Epithelial cell of prostate (primary cell): ENCODE results near the gene TXNL4A.

Experiments used
- DNase-seq: peaks from one replicate; pipeline ENCODE4 v3.0.0-alpha.2; 2011; ENCODE audit warnings: low read depth, low spot score
- H3K27ac ChIP-seq: fragments of 450-650 bp; 2 replicates; pipeline ENCODE4 v1.5.1; 2017; ENCODE audit warnings: mild to moderate bottlenecking

TXNL4A gene

GRCh38 chr18:79923896-79924585 is 64.3 kb downstream of the TXNL4A start:
- no peak overlapping the region for H3K27ac ChIP-seq
- no peak for DNase-seq

DNA sequence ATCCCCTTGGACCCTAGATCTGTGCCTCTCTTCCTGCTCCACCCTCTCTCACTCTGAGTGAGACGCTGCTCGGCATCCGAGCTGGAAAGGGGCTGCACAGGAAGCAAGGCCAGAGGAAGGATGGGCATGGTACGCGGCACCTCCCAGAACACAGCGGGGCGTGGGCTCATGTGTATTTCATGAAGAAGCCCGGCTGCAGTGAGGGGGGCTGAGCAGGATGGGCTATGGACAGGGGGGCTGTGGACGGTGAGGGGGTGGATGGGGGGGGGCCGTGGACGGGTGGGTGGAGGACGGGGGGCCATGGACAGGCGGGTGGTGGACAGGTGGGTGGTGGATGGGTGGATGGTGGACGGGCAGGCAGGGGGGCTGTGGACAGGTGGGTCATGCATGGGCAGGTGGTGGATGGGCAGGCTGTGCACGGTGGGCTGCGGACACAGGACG is 65.4 kb downstream of the TXNL4A start:
- H3K27ac ChIP-seq, result no peak overlapping the region
- no peak for DNase-seq

DNA sequence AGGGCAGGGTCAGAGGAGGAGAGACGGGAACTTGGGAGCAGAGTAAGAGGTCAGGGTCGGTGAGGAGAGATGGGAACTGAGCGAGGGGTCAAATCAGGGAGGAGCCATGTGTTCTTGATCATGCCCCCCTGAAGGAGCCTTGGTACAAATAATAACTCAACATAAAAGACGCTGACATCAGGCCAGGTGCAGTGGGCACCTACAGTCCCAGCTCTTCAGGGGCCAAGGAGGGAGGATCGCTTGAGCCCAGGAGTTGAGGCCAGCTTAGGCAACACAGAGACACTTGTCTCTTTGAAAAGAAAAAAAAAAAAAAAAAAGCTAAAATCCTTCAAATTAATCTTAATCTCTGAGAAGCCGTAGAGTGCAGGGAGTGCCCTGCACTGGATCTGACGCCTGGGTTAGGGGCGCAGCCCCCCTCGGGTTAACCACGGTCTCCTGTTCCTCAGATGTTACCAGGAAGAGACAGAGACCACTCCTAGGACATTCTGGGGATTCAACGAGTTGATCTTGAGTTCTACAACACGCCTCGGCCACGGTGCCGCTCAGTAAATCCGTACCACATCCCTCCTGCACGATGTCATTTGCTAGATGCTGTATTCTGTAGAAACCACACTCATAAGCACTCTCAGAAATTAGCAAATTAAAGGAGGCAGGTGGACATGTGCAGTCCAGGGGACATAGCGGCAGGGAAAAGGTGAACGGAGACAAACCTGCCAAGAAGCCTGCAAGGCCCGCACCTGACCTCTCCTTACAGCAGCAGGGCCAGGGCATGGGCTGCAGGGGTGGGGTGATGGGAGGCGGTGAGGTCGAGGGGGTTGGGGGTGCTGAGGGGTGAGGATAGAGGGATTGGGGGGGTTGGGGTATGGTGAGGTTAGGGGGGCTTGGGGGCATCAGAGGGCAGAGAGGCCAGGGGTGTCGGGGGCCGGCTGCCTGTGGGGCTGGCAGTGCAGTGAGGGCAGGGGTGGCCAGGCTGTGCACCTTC is 66.1 kb downstream of the TXNL4A start:
- no peak for DNase-seq
- no peak overlapping the region for H3K27ac ChIP-seq
